Measurements from ENCODE around the gene COL15A1.

DNA sequence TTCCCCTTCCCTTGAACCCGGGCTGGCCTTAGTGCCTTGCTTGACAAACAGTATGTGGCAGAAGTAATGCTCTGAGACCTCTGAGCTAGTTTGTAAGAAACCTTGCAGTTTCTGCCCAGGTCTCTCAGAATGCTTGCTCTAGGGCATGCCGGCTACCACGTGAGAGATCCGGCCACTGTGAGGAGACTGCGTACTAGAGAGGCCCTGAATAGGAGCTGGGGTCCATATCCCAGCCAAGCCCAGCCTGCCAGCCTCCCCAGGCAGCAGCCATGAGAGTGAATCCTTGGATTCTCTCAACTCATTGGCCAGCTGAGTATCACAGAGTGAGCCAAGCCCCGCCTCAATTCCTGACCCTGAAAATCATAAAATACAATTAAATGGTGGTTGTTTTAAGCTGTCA, 16.0 kb upstream of the COL15A1 start:
- TF ChIP-seq, protein P1, sequence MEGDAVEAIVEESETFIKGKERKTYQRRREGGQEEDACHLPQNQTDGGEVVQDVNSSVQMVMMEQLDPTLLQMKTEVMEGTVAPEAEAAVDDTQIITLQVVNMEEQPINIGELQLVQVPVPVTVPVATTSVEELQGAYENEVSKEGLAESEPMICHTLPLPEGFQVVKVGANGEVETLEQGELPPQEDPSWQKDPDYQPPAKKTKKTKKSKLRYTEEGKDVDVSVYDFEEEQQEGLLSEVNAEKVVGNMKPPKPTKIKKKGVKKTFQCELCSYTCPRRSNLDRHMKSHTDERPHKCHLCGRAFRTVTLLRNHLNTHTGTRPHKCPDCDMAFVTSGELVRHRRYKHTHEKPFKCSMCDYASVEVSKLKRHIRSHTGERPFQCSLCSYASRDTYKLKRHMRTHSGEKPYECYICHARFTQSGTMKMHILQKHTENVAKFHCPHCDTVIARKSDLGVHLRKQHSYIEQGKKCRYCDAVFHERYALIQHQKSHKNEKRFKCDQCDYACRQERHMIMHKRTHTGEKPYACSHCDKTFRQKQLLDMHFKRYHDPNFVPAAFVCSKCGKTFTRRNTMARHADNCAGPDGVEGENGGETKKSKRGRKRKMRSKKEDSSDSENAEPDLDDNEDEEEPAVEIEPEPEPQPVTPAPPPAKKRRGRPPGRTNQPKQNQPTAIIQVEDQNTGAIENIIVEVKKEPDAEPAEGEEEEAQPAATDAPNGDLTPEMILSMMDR (IDR thresholded peaks at IDR 0.05; ENCODE audit: insufficient read depth, low read length): no peak
- no peak for TF ChIP-seq GABPA (IDR thresholded peaks at IDR 0.05; ENCODE audit: low read depth)
- no peak for TF ChIP-seq POLR2AphosphoS5 (IDR thresholded peaks at IDR 0.05; ENCODE audit: low read depth)
- TF ChIP-seq SPI1 (IDR thresholded peaks at IDR 0.05; ENCODE audit: borderline replicate concordance, low read depth): no peak
- no peak for TF ChIP-seq REST (IDR thresholded peaks at IDR 0.05; ENCODE audit: insufficient replicate concordance, low read depth)
